Thyroid gland (tissue), 4 donors: ENCODE measurements around the gene CLMP.

Experiments used
- CTCF ChIP-seq, 6 experiments: fragments of 200-600 bp in 3 of 6; fragments of 450-650 bp in 3 of 6; sonication (generic) in 3 of 6; IDR thresholded peaks; one replicate each; pipeline ENCODE4 v1.5.1; 2016 to 2019; ENCODE audit warnings: antibody characterized with exemption in 6 of 6, mild to moderate bottlenecking in 2 of 6, inconsistent platforms in 1 of 6, moderate library complexity in 1 of 6
- POLR2A ChIP-seq, 2 donors: fragments of 450-650 bp; IDR thresholded peaks; one replicate each; pipeline ENCODE4 v1.6.1; 2017; ENCODE audit warnings: antibody characterized with exemption in 2 of 2, mild to moderate bottlenecking in 2 of 2, moderate library complexity in 1 of 2

GRCh38 chr11:123144707-123145106 lies 50.3 kb downstream of the CLMP start:
- TF ChIP-seq CTCF (IDR thresholded peaks at IDR 0.05): no peak
- TF ChIP-seq POLR2A (IDR thresholded peaks at IDR 0.05): no peak
